DND-41 (cell line): Measurements from ENCODE around the gene MRRF.

Experiments
- CTCF ChIP-seq: IDR thresholded peaks from 2 replicates; pipeline ENCODE4 v1.5.1; 2012; ENCODE audit warnings: borderline replicate concordance, low read length, moderate library complexity, mild to moderate bottlenecking; ENCODE audit not compliant: poor library complexity, severe bottlenecking; ENCODE audit errors: extremely low read depth
- EZH2 ChIP-seq: IDR thresholded peaks from 3 replicates; pipeline ENCODE4 v1.6.1; 2012; ENCODE audit warnings: borderline replicate concordance, low read depth, mild to moderate bottlenecking, moderate library complexity, low read length, inconsistent platforms; ENCODE audit not compliant: severe bottlenecking

DNA sequence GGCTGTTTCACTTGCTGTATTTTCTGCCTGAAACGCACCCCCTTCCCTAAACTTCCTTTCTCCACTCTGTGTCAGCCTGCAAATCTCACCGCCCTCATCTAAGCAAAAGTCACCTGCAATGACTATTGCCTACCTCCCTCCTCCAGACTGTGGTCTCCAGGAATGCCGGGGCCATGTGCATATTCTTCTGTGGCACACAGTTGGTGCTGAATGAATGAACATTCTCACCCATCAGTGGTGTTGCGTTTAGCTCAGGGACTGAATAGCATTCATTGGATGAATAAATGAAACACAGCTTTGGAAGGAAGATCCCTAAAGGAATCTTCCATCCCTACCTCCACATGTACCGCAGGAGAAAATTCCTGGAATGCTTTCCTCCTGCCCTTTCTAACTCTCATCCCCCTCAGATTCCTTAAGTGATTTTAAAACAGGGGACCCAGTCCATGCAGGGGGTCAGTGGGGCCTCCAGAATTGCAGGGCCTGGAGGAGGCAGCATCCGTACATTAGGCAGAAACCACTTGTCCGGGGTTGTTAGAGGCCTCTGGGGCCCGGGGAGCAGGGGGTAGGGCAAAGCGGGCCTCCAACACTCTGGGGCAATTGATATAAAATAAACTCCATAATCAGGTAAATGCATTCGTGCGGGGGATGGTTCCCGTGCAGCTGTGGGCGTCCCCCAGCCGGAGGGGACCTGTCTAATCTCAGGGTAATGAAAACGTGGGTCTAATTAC, 77.8 kb downstream of the MRRF start:
- TF ChIP-seq CTCF (no peak), EZH2 (no peak)
